Sigmoid colon (tissue), 4 donors: ENCODE data around the gene CCDC150.

Experiments
- CTCF ChIP-seq, 4 experiments: fragments of 450-650 bp in 3 of 4; fragments of 200-600 bp in 1 of 4; IDR thresholded peaks; one replicate each; pipeline ENCODE4 v1.5.1; 2016 to 2019; ENCODE audit warnings: antibody characterized with exemption in 4 of 4, mild to moderate bottlenecking in 3 of 4, moderate library complexity in 2 of 4
- EP300 ChIP-seq, 4 donors: sonication (generic); formaldehyde crosslinking; IDR thresholded peaks; one replicate each; pipeline ENCODE4 v1.6.1; 2017; ENCODE audit warnings: antibody characterized with exemption in 4 of 4
- POLR2A ChIP-seq, 2 donors: fragments of 450-650 bp; IDR thresholded peaks; one replicate each; pipeline ENCODE4 v1.6.1; 2016; ENCODE audit warnings: antibody characterized with exemption in 2 of 2, mild to moderate bottlenecking in 2 of 2, moderate library complexity in 2 of 2
- POLR2AphosphoS5 ChIP-seq, 4 donors: sonication (generic); formaldehyde crosslinking; IDR thresholded peaks; one replicate each; pipeline ENCODE4 v1.6.1; 2017; ENCODE audit warnings: antibody characterized with exemption in 4 of 4

- no peak for TF ChIP-seq CTCF (IDR thresholded peaks at IDR 0.05)
- TF ChIP-seq EP300 (IDR thresholded peaks at IDR 0.05) = no peak
- TF ChIP-seq POLR2A (IDR thresholded peaks at IDR 0.05) = no peak
- TF ChIP-seq POLR2AphosphoS5 (IDR thresholded peaks at IDR 0.05) = no peak
Observed at GRCh38 chr2:196609806-196610205, 29.7 kb upstream of the CCDC150 start.
